ENCODE data around the gene SLC24A4.

DNA sequence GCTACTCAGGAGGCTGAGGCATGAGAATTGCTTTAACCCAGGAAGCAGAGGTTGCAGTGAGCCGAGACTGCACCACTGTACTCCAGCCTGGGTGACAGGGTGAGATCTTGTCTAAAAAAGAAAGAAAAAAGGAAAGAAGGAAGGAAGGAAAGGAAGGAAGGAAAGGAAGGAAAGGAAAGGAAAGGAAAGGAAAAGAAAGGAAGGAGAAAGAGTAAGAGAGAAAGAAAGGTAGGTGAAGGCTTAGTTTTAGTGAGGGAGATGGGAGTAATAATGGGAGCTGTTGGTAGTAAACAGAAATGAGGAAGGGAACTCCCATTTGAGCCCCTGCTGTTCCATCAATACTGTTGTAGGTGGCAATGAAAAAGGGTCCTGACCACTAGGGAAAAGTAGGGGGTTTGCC, 28.8 kb downstream of the SLC24A4 start:
- TF ChIP-seq, protein P1, sequence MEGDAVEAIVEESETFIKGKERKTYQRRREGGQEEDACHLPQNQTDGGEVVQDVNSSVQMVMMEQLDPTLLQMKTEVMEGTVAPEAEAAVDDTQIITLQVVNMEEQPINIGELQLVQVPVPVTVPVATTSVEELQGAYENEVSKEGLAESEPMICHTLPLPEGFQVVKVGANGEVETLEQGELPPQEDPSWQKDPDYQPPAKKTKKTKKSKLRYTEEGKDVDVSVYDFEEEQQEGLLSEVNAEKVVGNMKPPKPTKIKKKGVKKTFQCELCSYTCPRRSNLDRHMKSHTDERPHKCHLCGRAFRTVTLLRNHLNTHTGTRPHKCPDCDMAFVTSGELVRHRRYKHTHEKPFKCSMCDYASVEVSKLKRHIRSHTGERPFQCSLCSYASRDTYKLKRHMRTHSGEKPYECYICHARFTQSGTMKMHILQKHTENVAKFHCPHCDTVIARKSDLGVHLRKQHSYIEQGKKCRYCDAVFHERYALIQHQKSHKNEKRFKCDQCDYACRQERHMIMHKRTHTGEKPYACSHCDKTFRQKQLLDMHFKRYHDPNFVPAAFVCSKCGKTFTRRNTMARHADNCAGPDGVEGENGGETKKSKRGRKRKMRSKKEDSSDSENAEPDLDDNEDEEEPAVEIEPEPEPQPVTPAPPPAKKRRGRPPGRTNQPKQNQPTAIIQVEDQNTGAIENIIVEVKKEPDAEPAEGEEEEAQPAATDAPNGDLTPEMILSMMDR (conservative IDR thresholded peaks at IDR 0.05 in 1 of 2, IDR thresholded peaks at IDR 0.05 in 1 of 2; ENCODE audit: extremely low read depth in 1 of 2, insufficient read depth in 1 of 2, low read depth in 1 of 2, low read length in 2 of 2): no peak
- no peak for TF ChIP-seq EZH2 (IDR thresholded peaks at IDR 0.05; ENCODE audit: borderline replicate concordance, low read length)
